Esophagus (tissue), 2 donors: ENCODE measurements around the gene FHOD3. TPM values are rescaled to one million over a fixed set of nuclear protein-coding genes. Genes with fewer than 3 reads are reported as not detected.

ENCODE experiments used
- H3K27ac ChIP-seq, 2 donors: one replicate each; pipeline ENCODE4 v1.5.1; 2013; ENCODE audit warnings: low read depth in 2 of 2, mild to moderate bottlenecking in 2 of 2, inconsistent platforms in 1 of 2, low read length in 1 of 2, moderate library complexity in 1 of 2
- H3K27me3 ChIP-seq, 2 donors: one replicate each; pipeline ENCODE4 v1.6.1; 2013; ENCODE audit warnings: low read length in 2 of 2, control low read depth in 1 of 2, mild to moderate bottlenecking in 1 of 2; ENCODE audit not compliant: insufficient read depth in 2 of 2, control insufficient read depth in 1 of 2
- H3K36me3 ChIP-seq, 2 donors: one replicate each; pipeline ENCODE4 v1.6.1; 2013; ENCODE audit warnings: low read length in 1 of 2; ENCODE audit not compliant: control insufficient read depth in 2 of 2, insufficient read depth in 2 of 2
- H3K4me1 ChIP-seq, 2 donors: one replicate each; pipeline ENCODE4 v1.6.1; 2013; ENCODE audit warnings: low read length in 1 of 2; ENCODE audit not compliant: control insufficient read depth in 2 of 2, insufficient read depth in 2 of 2
- H3K4me3 ChIP-seq, 2 donors: one replicate each; pipeline ENCODE4 v1.5.1; 2013; ENCODE audit warnings: low read length in 2 of 2, mild to moderate bottlenecking in 2 of 2, low read depth in 1 of 2, moderate library complexity in 1 of 2
- H3K9me3 ChIP-seq, 2 donors: one replicate each; pipeline ENCODE4 v1.6.1; 2013; ENCODE audit warnings: mild to moderate bottlenecking in 2 of 2, low read depth in 1 of 2, low read length in 1 of 2, moderate library complexity in 1 of 2; ENCODE audit not compliant: control insufficient read depth in 2 of 2, insufficient read depth in 1 of 2
- WGBS, 2 donors: extraction: QIAGEN DNeasy Blood & Tissue Kit; methylation state at CpG; one replicate each; pipeline ENCODE4 v1.1.7; 2013; 5-methylcytosine and 5-hydroxymethylcytosine counted together
- polyA plus RNA-seq, 2 donors: library from polyadenylated mRNA; stranded (reverse); fragments of 200-250 nt; gene quantifications; one replicate each; pipeline ENCODE4 v1.2.3, GENCODE V29; 2013
- donor health status: healthy with polysubstance abuse.
- donor health status: Bipolar disorder and iron deficiency.

FHOD3 gene
- polyA plus RNA-seq, 2 donors: 3.7 to 11.1 TPM

DNA sequence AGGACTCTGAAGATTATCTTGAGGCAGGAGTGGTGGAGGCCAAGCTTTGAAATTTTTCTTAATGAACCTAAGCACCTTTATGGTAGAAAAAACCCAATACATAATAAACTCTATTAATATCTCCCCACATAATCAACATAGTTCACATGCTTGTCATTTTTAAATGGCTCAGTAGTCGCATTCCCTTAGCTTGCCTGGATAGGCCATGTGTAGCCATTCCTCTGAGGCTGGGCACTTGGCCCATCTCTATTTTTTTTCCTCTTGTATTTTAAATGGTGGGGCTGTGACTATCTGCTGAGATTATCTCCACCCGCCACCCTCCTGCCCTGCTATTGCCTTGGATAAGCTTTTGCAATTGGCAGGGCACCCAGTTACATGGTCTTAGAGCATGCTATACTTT lies 143.1 kb downstream of the FHOD3 start:
- Histone ChIP-seq H3K36me3 (no peaks in the 10 kb centered on the region), H3K27ac (no peak overlapping the region), H3K4me3 (no peak overlapping the region), H3K4me1 (no peaks in the 10 kb centered on the region), H3K9me3 (no peaks in the 10 kb centered on the region), H3K27me3 (no peaks in the 10 kb centered on the region)
- WGBS, 2 donors: 72 to 76% methylated on average over 2 of the region's 2 CpGs

- Histone ChIP-seq H3K9me3 (no peaks in the 10 kb centered on the region), H3K36me3 (no peaks in the 10 kb centered on the region), H3K4me1 (no peaks in the 10 kb centered on the region), H3K4me3 (no peak overlapping the region), H3K27ac (peak overlapping the region in 1 of 2 donors; percentile 1), H3K27me3 (no peaks in the 10 kb centered on the region)
- 54 to 55% methylated on average over 9 of the region's 9 CpGs for WGBS, 2 donors
Measured at GRCh38 chr18:36441426-36442240, 144.1 kb downstream of the FHOD3 start.

DNA sequence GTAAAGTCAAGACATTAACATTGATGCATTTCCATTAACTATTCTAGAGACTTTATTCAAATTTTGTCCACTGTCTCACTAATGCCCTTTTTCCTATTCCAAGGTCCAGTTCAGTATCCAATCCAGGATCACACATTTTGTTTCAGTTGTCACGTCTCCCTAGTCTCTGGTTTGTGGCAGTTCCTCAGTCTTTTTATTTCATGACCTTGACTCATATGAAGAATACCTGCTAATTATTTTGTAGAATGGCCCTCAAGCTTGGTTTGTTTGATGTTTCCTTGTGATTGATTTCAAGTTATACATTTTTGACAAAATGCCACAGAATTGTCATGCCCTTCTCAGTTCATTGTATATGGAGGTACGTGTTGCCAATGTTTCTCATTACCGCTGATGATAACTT lies 145.2 kb downstream of the FHOD3 start:
- Histone ChIP-seq H3K27ac (no peak overlapping the region), H3K4me3 (no peak overlapping the region), H3K9me3 (no peaks in the 10 kb centered on the region), H3K36me3 (no peaks in the 10 kb centered on the region), H3K4me1 (no peaks in the 10 kb centered on the region), H3K27me3 (no peaks in the 10 kb centered on the region)
- 83 to 88% methylated on average over 3 of the region's 3 CpGs for WGBS, 2 donors

- Histone ChIP-seq H3K36me3 (no peaks in the 10 kb centered on the region), H3K4me3 (no peak overlapping the region), H3K27me3 (no peaks in the 10 kb centered on the region), H3K4me1 (no peaks in the 10 kb centered on the region), H3K27ac (no peak overlapping the region), H3K9me3 (no peaks in the 10 kb centered on the region)
- WGBS, 2 donors: 70 to 71% methylated on average over 11 of the region's 11 CpGs
Measured at GRCh38 chr18:36446059-36446458, 148.5 kb downstream of the FHOD3 start.

DNA sequence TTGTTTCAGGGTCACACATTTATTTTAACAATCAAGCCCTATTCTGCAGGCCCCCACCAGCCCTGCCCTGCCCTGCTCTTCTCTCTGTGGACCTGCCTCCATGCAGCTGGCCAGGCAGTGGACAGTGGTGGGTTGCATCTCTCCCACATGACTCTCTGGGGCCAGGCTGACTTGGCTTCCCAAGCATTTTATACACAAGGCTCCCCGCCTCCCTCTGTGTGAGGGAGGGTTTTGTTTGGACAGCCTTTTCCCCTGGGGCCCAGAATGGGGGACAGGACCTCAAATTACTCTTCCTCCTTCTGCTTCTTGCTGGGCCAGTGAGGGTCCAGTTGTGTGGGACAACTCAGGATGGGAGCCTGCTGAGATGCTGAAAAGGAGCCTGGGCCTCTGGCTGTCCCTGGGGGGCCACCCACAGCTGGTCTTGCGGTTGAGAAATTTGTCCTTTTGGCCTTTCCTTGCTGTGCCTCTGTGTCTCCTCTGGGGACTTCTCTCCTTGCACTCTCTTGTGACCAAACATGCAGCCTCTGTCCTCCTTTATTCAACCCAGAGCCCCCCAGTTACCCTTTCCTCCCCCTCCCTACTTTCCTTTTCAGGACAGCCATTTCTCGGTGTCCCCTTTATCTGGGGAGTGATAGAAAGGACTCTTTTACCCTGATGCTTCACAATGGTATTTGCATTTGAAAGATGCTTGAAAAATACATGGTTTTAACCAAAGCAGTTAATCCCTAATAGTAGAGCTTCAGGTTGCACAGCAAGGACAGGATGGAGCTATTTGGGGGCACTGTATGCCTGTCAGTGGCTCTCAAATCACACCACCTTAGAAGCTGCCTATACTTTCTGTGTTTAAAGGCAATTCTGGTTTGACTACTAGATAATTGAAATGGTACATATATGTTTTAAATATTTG lies 151.1 kb downstream of the FHOD3 start:
- Histone ChIP-seq H3K4me3 (no peak overlapping the region), H3K36me3 (no peaks in the 10 kb centered on the region), H3K4me1 (no peaks in the 10 kb centered on the region), H3K27me3 (no peaks in the 10 kb centered on the region), H3K9me3 (no peaks in the 10 kb centered on the region), H3K27ac (no peak overlapping the region)
- 85 to 88% methylated on average over 3 of the region's 3 CpGs for WGBS, 2 donors

DNA sequence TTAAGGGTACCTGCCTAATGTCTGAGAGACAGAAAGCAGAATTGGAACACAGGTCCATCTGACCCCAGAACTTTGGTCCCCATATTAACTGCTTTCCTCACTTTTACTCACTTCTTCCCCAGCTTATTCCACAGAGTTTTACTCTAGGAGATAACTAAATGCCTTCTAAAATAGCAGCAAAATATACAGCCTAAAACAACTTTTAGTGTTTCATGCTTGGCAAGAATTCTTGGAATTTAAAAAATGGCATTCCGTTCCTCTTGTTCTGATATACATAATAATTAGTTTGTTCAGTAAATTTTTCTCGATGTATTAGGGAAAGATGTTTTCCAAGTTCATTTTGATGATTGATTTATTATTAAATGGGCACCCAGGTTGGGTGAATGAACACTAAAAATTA lies 151.9 kb downstream of the FHOD3 start:
- peaks cover 0 to 3% of the 10 kb centered on the region in 2 donors for H3K4me1 ChIP-seq
- 58 to 61% methylated on average over 2 of the region's 2 CpGs for WGBS, 2 donors
- H3K27me3 ChIP-seq: no peaks in the 10 kb centered on the region
- H3K4me3 ChIP-seq: no peak overlapping the region
- H3K9me3 ChIP-seq: no peaks in the 10 kb centered on the region
- no peak overlapping the region for H3K27ac ChIP-seq
- no peaks in the 10 kb centered on the region for H3K36me3 ChIP-seq

DNA sequence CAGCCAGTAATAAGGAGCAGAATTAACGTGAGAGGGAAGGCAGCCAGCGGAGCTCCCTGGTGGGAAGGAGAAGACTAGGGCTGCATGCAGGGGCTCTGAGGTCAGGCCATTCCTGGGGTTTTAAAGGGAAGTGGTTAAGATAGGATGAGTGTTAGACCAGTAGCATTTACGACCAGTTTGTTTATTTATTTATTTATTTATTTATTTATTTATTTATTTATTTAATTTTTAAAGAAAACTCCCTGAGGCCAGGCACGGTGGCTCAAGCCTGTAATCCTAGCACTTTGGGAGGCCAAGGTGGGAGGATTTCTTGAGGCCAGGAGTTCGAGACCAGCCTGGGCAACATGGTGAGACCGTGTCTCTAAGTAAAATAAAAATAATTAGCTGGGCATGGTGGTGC lies 152.8 kb downstream of the FHOD3 start:
- no peaks in the 10 kb centered on the region for H3K9me3 ChIP-seq
- WGBS, 2 donors: 77 to 80% methylated on average over 6 of the region's 6 CpGs

GRCh38 chr18:36451454-36452251 lies 154.1 kb downstream of the FHOD3 start:
- H3K27me3 ChIP-seq: no peaks in the 10 kb centered on the region
- H3K4me1 ChIP-seq: peaks cover 0 to 3% of the 10 kb centered on the region in 2 donors
- H3K27ac ChIP-seq: no peak overlapping the region
- H3K4me3 ChIP-seq: no peak overlapping the region
- no peaks in the 10 kb centered on the region for H3K36me3 ChIP-seq
- 84% methylated on average over 15 of the region's 15 CpGs for WGBS, 2 donors
- no peaks in the 10 kb centered on the region for H3K9me3 ChIP-seq

More for the DNA sequence above, 152.8 kb downstream of the FHOD3 start:
- no peaks in the 10 kb centered on the region for H3K36me3 ChIP-seq
- no peak overlapping the region for H3K4me3 ChIP-seq
- no peaks in the 10 kb centered on the region for H3K27me3 ChIP-seq
- peaks cover 0 to 3% of the 10 kb centered on the region in 2 donors for H3K4me1 ChIP-seq
- H3K27ac ChIP-seq: no peak overlapping the region

- no peaks in the 10 kb centered on the region for H3K27me3 ChIP-seq
- H3K4me3 ChIP-seq: no peak overlapping the region
- no peaks in the 10 kb centered on the region for H3K36me3 ChIP-seq
- no peak overlapping the region for H3K27ac ChIP-seq
- WGBS, 2 donors: 84 to 89% methylated on average over 2 of the region's 2 CpGs
- peaks cover 0 to 3% of the 10 kb centered on the region in 2 donors for H3K4me1 ChIP-seq
- H3K9me3 ChIP-seq: no peaks in the 10 kb centered on the region
Measured at GRCh38 chr18:36454245-36454644, 156.7 kb downstream of the FHOD3 start.
